GM21367 (cell line): Measurements from ENCODE around the gene PIP4K2B.
"Not testable (repeated sequence)": the region's sequence is repeated elsewhere in the genome, so short reads cannot be mapped to it uniquely, and the experiment has no call there.

Experiments used
- ATAC-seq: cut with Tn5 transposase; IDR thresholded peaks from one replicate; pipeline ENCODE4 v1.9.1; 2021; ENCODE audit not compliant: unreplicated experiment

The PIP4K2B gene

GRCh38 chr17:38730526-38731379 is 68.6 kb downstream of the PIP4K2B start:
- ATAC-seq, result no peak

DNA sequence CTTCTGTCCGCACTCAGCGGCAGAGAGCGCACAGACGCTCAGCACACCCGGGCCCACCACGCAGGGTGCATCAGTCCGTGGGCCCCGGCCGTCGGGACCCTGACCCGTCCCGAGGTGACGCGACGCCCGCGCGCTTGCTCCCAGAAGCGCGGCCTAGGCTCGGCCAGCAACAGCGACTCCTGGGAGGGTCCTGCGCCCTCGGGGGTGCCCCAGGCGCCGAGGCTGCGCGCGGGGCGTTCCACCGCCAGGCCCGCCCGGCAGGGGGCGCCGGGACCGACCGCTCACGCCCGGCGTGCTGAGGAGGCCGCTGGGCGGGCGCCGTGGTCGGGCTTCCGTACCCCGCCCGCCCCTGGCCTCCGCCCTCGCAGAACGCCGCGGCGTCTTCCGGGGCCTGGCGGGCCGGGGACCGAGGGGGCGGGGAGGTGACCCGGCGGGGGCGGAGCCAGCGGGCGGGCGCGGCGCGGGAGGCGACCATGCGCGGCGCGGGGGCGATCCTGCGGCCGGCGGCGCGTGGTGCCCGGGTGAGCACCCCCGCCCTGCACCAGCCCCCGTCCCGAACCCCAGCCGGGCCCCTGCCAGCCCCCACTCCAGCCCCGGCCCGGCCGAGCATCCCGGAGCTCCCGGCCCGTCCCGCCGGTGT is 69.3 kb downstream of the PIP4K2B start, which contains the start of gene CISD3:
Gene CISD3 (plus strand): TSS at position 456 of the 640 bp plus-strand sequence. CDS start 18 bp downstream, at position 474.
- ATAC-seq, result peak; percentile 69

- no peak for ATAC-seq
Measured at GRCh38 chr17:38729368-38729885, 69.9 kb downstream of the PIP4K2B start.

GRCh38 chr17:38728290-38728831 is 71.0 kb downstream of the PIP4K2B start:
- ATAC-seq, result no peak

DNA sequence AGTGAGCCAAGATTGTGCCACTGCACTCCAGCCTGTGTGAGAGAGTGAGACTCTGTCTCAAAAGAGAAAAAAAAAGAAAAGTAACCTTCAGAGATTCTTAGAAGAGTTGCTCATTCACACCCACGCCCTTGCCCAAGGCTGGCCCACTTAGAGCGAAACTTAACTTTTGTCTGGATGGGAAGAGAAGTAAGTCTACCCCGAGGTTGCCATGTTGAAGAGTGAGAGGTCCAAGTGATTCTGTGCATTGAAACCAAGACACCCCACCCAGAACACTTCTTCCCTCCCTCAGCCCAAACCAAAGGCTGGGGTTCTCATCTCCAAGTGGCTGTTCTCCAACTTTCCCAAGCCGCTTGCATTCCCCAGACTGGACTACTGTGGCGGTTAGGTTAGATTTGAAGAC is 71.6 kb downstream of the PIP4K2B start:
- no peak for ATAC-seq

DNA sequence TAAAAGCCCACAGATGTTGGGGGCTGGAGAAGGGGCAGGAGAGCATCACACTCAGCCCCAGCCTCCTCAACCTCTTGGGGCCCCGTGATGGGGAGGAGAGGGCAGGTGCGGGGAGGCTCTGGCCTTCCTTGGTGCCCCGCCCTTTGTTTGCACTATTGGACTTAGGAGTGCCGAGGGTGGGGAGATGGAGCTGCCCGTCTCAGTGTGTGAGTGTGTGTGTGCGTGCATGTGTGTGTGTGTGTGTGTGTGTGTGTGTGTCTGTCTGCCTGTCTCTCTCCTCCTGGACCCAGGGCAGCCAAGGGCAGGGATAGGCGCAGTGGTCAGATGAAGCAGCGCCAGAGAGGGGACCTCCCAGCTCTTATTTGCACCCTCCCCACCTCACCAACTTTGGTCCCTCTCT is 73.2 kb downstream of the PIP4K2B start:
- ATAC-seq, result not testable (repeated sequence)

- ATAC-seq, result no peak
Measured at GRCh38 chr17:38725066-38725465, 74.3 kb downstream of the PIP4K2B start.

- no peak for ATAC-seq
Measured at GRCh38 chr17:38724337-38724988, 74.9 kb downstream of the PIP4K2B start.

- no peak for ATAC-seq
Measured at GRCh38 chr17:38721802-38722201, 77.6 kb downstream of the PIP4K2B start.

- no peak for ATAC-seq
Measured at GRCh38 chr17:38720941-38721340, 78.4 kb downstream of the PIP4K2B start.

DNA sequence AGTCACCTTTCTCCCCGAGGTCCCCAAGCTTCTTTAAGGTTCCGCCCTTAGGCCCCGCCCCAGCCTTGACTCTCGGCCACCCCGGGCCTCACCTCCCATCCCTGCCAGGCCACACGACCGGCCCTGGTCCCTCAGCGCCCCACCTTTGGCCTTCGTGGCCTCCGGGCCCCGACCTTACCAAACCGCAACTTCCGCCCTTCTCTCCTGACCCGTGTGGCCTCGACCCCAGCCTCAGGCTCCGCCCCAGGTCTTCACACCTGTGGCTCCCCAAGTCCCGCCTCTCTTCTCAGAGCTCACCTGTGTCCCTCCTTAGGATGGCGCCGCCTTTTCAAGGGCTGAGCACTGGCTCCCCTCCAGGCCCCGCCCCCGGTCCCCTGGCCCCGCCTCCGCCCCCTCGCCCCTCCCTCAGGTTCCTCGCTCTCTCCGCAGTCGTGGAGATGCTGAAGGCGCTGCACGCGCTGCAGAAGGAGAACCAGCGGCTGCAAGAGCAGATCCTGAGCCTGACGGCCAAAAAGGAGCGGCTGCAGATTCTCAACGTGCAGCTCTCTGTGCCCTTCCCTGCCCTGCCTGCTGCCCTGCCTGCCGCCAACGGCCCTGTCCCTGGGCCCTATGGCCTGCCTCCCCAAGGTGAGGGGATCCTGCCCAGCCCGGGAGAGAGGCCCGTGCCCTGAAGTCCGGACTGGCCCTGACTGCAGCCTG is 79.3 kb downstream of the PIP4K2B start:
- ATAC-seq, result no peak

DNA sequence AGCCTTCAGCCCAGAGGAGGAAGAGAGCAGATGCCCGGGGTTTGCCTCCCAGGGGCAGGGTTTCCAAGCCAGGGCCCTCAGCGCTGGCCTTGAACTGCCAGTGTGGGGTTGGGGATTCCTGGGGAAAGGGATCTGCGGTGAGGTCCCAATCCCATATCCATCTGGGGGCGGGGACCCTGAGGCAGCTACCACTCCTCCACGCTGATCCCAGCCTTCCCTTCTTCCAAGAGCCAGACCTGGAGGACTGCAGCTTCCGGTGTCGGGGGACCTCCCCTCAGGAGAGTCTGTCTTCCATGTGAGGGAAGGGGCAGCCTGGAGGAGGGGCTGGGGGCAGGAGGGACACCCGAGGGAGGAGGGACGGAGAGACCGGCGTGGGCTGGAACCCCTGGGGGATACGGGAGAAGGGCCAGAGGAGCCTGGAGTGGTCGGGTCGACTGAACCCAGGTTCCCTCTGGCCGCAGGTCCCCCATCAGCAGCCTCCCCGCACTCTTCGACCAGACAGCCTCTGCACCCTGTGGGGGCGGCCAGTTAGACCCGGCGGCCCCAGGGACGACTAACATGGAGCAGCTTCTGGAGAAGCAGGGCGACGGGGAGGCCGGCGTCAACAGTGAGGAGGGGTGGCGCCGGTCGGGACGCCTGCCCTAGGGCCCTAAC is 79.9 kb downstream of the PIP4K2B start:
- no peak for ATAC-seq

DNA sequence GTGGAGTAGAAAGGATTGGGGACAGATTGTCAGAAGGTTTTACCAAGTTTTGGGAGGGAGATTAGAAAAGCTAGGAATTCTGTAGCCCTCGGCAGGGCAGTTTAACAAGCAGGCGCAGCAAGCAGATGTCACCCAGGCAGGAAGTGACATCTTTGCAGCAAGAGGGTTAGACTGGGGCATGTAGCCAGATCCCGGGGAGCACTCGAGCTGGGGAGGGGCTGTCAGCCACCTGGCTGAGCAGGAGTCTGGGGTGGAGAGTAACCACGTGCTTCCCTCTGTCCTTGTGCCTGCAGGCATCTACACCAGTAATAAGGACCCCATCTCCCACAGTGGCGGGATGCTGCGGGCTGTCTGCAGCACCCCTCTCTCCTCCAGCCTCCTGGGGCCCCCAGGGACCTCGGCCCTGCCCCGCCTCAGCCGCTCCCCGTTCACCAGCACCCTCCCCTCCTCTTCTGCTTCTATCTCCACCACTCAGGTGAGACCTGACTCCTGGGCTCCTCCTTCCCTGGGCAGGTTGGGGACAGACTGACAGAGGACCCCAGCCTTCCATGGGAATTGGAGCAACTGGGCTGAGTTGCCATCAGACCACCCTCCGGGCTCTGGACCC is 82.1 kb downstream of the PIP4K2B start:
- ATAC-seq, result no peak

- ATAC-seq, result no peak
Measured at GRCh38 chr17:38716368-38717005, 82.9 kb downstream of the PIP4K2B start.
